Measurements from ENCODE around the gene TMEM14A. TPM values are rescaled to one million over a fixed set of nuclear protein-coding genes. Genes with fewer than 3 reads are reported as not detected.

The TMEM14A gene
- total and polyA plus RNA-seq, 9 of the 15 experiments (the other 6 are each of a cell fraction or from before 2014, with no cell fraction given): 3.5 to 43.3 (median 8.5) TPM

DNA sequence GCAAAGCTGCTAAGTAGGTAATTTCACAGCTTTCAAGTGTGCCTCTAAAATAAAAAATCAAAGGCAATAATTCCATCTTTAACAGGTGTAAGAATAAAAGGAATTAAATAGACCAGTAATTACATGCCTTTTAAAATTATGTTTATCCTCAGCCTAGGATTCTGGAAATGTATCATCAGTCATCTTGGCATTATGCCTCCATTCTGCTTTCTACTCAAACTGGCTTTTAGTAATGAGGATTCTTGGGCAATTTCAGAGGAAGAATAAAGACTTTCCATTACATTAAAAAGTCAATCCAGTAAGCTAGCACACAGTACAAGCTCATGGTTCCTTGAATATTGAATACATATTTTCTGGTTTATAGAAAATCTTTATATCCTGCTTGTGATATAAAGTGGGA, 47.6 kb downstream of the TMEM14A start:
- intact Hi-C loops (cut with micrococcal nuclease): no loop called here
- Histone ChIP-seq H3K9me1 (ENCODE audit: control insufficient read depth, insufficient read depth, low read length) (no peaks in the 10 kb centered on the region), H3K36me3 (ENCODE audit: control insufficient read depth, insufficient read depth, low read length) (no peaks in the 10 kb centered on the region), H3K27me3 (ENCODE audit: control insufficient read depth in 2 of 2, insufficient read depth in 2 of 2, low read length in 2 of 2) (no peaks in the 10 kb centered on the region), H3K9ac (ENCODE audit: insufficient read depth in 1 of 2, low read depth in 2 of 2, low read length in 2 of 2) (no peak overlapping the region), H3K9me3 (replicated peaks; ENCODE audit: control insufficient read depth, insufficient read depth, low read depth, low read length) (no peaks in the 10 kb centered on the region), H3K27ac (ENCODE audit: extremely low read depth, low read depth, low read length) (no peak overlapping the region), H3K79me2 (ENCODE audit: control insufficient read depth, insufficient read depth, low read length) (no peaks in the 10 kb centered on the region), H2AFZ (ENCODE audit: low read depth, low read length) (no peak overlapping the region), H3K4me1 (replicated peaks in 1 of 2; ENCODE audit: control insufficient read depth in 2 of 2, insufficient read depth in 2 of 2, low read length in 2 of 2) (no peaks in the 10 kb centered on the region), H3K4me3 (no peak overlapping the region), H3K4me2 (ENCODE audit: insufficient read depth, low read length) (no peak overlapping the region), H4K20me1 (replicated peaks; ENCODE audit: control insufficient read depth, insufficient read depth, low read length) (no peaks in the 10 kb centered on the region)
- CTCF ChIA-PET (ENCODE audit: low intra/inter-chr PET ratio): no interaction called here
- FAIRE-seq (no peak), DNase-seq (ENCODE audit: extremely low read depth in 1 of 4, low spot score in 3 of 4) (no peak), ATAC-seq (no peak)
- POLR2A ChIA-PET: interaction anchor here (0.8 to 1.7 kb wide), 4 partner anchors 11 to 21 kb away, joined by 3 to 4 read pairs (median 4); no protein-coding TSS in a partner anchor
- in situ Hi-C loops (cut with MboI): no loop called here
- BruUV-seq (replicated peaks): no TSS peak
- no peak for TF ChIP-seq CUX1 (CRISPR knock-in tag; IDR thresholded peaks at IDR 0.05)
- no peak for TF ChIP-seq BRCA1 (IDR thresholded peaks at IDR 0.05)
- TF ChIP-seq BRCA1 (CRISPR knock-in tag; IDR thresholded peaks at IDR 0.05): no peak
- no peak for TF ChIP-seq SREBF2 (CRISPR knock-in tag; IDR thresholded peaks at IDR 0.05)
- TF ChIP-seq ZNF324 (CRISPR knock-in tag; IDR thresholded peaks at IDR 0.05): no peak
- no peak for TF ChIP-seq FOXK2 (conservative IDR thresholded peaks at IDR 0.05 in 1 of 2, IDR thresholded peaks at IDR 0.05 in 1 of 2; ENCODE audit: low read depth in 2 of 2)
- TF ChIP-seq THRA (IDR thresholded peaks at IDR 0.05): no peak
- TF ChIP-seq MAFK (IDR thresholded peaks at IDR 0.05; ENCODE audit: low read length): no peak

All from K562 (cell line).